Measurements from ENCODE around the gene IRF2.
"Not testable (repeated sequence)": the region's sequence is repeated elsewhere in the genome, so short reads cannot be mapped to it uniquely, and the experiment has no call there.

DNA sequence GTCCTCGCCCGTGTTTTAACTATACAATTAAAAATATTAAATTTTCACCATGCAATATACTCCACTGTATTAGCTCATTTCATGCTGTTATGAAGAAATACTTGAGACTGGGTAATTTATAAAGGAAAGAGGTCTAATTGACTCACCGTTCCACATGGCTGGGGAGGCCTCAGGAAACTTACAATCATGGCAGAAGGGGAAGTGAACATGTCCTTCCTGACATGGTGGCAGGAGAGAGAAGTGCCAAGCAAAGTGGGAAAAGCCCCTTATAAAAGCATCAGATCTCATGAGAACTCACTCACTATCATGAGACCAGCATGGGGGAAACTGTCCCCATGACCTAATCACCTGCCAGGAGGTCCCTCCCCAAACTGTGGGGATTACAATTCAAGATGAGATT lies 98.7 kb downstream of the IRF2 start:
- TF ChIP-seq POLR2AphosphoS5, POLR2A, TAF1, POU2F2 (IDR thresholded peaks at IDR 0.05; ENCODE audit: low read depth, low read length): not testable (repeated sequence)

Data from GM12891 (cell line).